Natural killer cell treated with Interleukin-12 subunit alpha and Interleukin-12 subunit beta and Interleukin-15 and Interleukin-18, amount 100 ng/mL, for 72 hours (primary cell): ENCODE data around the gene CFAP97D2. TPM values are rescaled to one million over a fixed set of nuclear protein-coding genes. Genes with fewer than 3 reads are reported as not detected.
"Not testable (repeated sequence)": the region's sequence is repeated elsewhere in the genome, so short reads cannot be mapped to it uniquely, and the experiment has no call there.

Experiments
- ATAC-seq, 2 donors: fragments of 150-1000 bp; cut with Tn5 transposase in 1 of 2; sonication (Bioruptor Pico), chemical (Tn5 transposase) in 1 of 2; 2 replicates each; pipeline ENCODE4 v1.10.0; 2021
- DNase-seq: peaks from one replicate; pipeline ENCODE4 v3.0.0; 2022; ENCODE audit warnings: low spot score
- H3K27ac Mint-ChIP-seq, 2 donors: 1 replicate in 1 of 2; 2 replicates in 1 of 2; pipeline ENCODE4 v1.8.0; 2022; ENCODE audit warnings: mixed read lengths in 2 of 2, mild to moderate bottlenecking in 1 of 2, moderate library complexity in 1 of 2
- H3K27me3 Mint-ChIP-seq, 2 donors: 1 replicate in 1 of 2; 2 replicates in 1 of 2; pipeline ENCODE4 v1.8.0; 2022; ENCODE audit warnings: mixed read lengths in 2 of 2
- H3K36me3 Mint-ChIP-seq: one replicate; pipeline ENCODE4 v1.8.0; 2022; ENCODE audit warnings: mixed read lengths
- H3K4me1 Mint-ChIP-seq, 2 donors: 1 replicate in 1 of 2; 2 replicates in 1 of 2; pipeline ENCODE4 v1.8.0; 2022; ENCODE audit warnings: low read depth in 2 of 2, mixed read lengths in 2 of 2, mild to moderate bottlenecking in 1 of 2
- H3K4me3 Mint-ChIP-seq: one replicate; pipeline ENCODE4 v1.8.0; 2022; ENCODE audit warnings: mixed read lengths
- H3K9me3 Mint-ChIP-seq: 2 replicates; pipeline ENCODE4 v1.8.0; 2022; ENCODE audit warnings: mixed read lengths
- total RNA-seq, 2 donors: library from RNA; stranded (reverse); gene quantifications; one replicate each; pipeline ENCODE4 v1.2.3, GENCODE V29; 2022

The CFAP97D2 gene
- total RNA-seq, 2 donors from 2014 or later = not detected

DNA sequence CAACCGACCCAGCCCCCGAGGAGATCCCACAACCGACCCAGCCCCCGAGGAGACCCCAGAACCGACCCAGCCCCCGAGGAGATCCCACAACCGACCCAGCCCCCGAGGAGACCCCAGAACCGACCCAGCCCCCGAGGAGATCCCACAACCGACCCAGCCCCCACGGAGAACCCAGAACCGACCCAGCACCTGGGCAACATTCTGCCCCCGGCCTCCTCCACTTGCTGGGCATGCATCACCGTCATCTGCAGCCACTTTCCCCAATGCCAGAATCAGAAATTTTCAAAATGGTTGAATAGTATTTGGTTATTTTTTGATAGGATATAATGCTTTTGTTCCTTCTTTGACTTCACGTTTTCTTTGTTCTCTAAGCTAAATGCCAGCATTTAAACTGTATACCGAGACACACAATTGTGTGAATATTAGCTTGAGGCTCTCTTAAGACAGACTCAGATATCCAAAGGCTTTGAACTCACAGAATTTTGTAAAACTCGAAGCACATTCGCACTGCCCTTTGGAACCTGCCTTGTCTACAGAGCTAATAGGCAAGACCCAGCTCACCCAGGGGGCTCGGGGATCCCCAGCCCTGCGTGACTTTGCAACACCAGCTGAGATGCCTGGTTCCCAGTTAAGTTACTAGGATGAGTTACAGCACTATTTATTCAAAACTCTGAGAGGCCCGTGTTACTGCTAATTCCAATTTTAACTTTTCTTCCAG is 31.1 kb upstream of the CFAP97D2 start:
- Mint-ChIP-seq H3K4me1 (peaks cover 66 to 73% of the 10 kb centered on the region in 2 donors), H3K36me3 (no peaks in the 10 kb centered on the region), H3K27ac (peak overlapping the region; percentile 72 to 84), H3K9me3 (no peaks in the 10 kb centered on the region), H3K4me3 (peak overlapping the region; percentile 64), H3K27me3 (no peaks in the 10 kb centered on the region)
- ATAC-seq (peak; percentile 39 to 69), DNase-seq (no peak)

GRCh38 chr13:114148521-114148855 is 30.6 kb upstream of the CFAP97D2 start:
- Mint-ChIP-seq H3K4me3 (peak overlapping the region; percentile 64), H3K27ac (peak overlapping the region; percentile 72 to 84), H3K9me3 (peaks cover 3% of the 10 kb centered on the region), H3K4me1 (peaks cover 71 to 77% of the 10 kb centered on the region in 2 donors), H3K27me3 (no peaks in the 10 kb centered on the region), H3K36me3 (peaks cover under 1% of the 10 kb centered on the region)
- ATAC-seq (peak; percentile 94 to 98), DNase-seq (peak; percentile 84)

GRCh38 chr13:114148886-114149285 is 30.2 kb upstream of the CFAP97D2 start:
- not testable (repeated sequence) for H3K36me3 Mint-ChIP-seq, ATAC-seq, H3K27me3 Mint-ChIP-seq, H3K9me3 Mint-ChIP-seq, DNase-seq
- H3K4me1 Mint-ChIP-seq = peaks cover 73 to 81% of the 10 kb centered on the region in 2 donors
- H3K27ac Mint-ChIP-seq = peak overlapping the region; percentile 72 to 84
- peak overlapping the region; percentile 64 for H3K4me3 Mint-ChIP-seq

GRCh38 chr13:114149774-114150740 is 29.0 kb upstream of the CFAP97D2 start:
- Mint-ChIP-seq H3K27me3 (no peaks in the 10 kb centered on the region), H3K4me3 (peak overlapping the region; percentile 64), H3K4me1 (peaks cover 70 to 82% of the 10 kb centered on the region in 2 donors), H3K36me3 (peaks cover 5% of the 10 kb centered on the region), H3K27ac (peak overlapping the region; percentile 30 to 72), H3K9me3 (peaks cover 6% of the 10 kb centered on the region)
- no peak for ATAC-seq
- no peak for DNase-seq

- Mint-ChIP-seq H3K27me3 (no peaks in the 10 kb centered on the region), H3K36me3 (peaks cover 5% of the 10 kb centered on the region), H3K4me3 (no peak overlapping the region), H3K27ac (peak overlapping the region in 1 of 2 donors; percentile 42), H3K4me1 (peaks cover 62 to 73% of the 10 kb centered on the region in 2 donors), H3K9me3 (peaks cover 6% of the 10 kb centered on the region)
- ATAC-seq (no peak), DNase-seq (no peak)
These were observed 28.0 kb upstream of the CFAP97D2 start for GRCh38 chr13:114151031-114151430.

GRCh38 chr13:114151565-114152284 is 27.3 kb upstream of the CFAP97D2 start:
- Mint-ChIP-seq H3K27ac (peak overlapping the region in 1 of 2 donors; percentile 42), H3K4me3 (no peak overlapping the region), H3K36me3 (peaks cover 5% of the 10 kb centered on the region), H3K4me1 (peaks cover 60 to 71% of the 10 kb centered on the region in 2 donors), H3K9me3 (peaks cover 6% of the 10 kb centered on the region), H3K27me3 (no peaks in the 10 kb centered on the region)
- ATAC-seq = no peak
- DNase-seq = no peak

GRCh38 chr13:114152285-114152645 is 26.8 kb upstream of the CFAP97D2 start:
- ATAC-seq (no peak), DNase-seq (no peak)
- Mint-ChIP-seq H3K27ac (no peak overlapping the region), H3K36me3 (peaks cover 5% of the 10 kb centered on the region), H3K4me1 (peaks cover 60 to 71% of the 10 kb centered on the region in 2 donors), H3K9me3 (peaks cover 6% of the 10 kb centered on the region), H3K27me3 (no peaks in the 10 kb centered on the region), H3K4me3 (no peak overlapping the region)

GRCh38 chr13:114152831-114153371 is 26.2 kb upstream of the CFAP97D2 start:
- H3K36me3 Mint-ChIP-seq = peaks cover 5% of the 10 kb centered on the region
- H3K4me3 Mint-ChIP-seq = peak overlapping the region; percentile 10
- peak overlapping the region; percentile 5 to 6 for H3K27ac Mint-ChIP-seq

GRCh38 chr13:114153485-114154080 is 25.5 kb upstream of the CFAP97D2 start:
- H3K27me3 Mint-ChIP-seq = no peaks in the 10 kb centered on the region
- ATAC-seq (no peak), DNase-seq (no peak)
- H3K27ac Mint-ChIP-seq = peak overlapping the region; percentile 5 to 6
- peaks cover 6% of the 10 kb centered on the region for H3K9me3 Mint-ChIP-seq
- peaks cover 60 to 70% of the 10 kb centered on the region in 2 donors for H3K4me1 Mint-ChIP-seq
- H3K36me3 Mint-ChIP-seq = peaks cover 5% of the 10 kb centered on the region
- peak overlapping the region; percentile 10 for H3K4me3 Mint-ChIP-seq

More at GRCh38 chr13:114152831-114153371, 26.2 kb upstream of the CFAP97D2 start:
- ATAC-seq (no peak), DNase-seq (no peak)
- peaks cover 6% of the 10 kb centered on the region for H3K9me3 Mint-ChIP-seq
- peaks cover 62 to 71% of the 10 kb centered on the region in 2 donors for H3K4me1 Mint-ChIP-seq
- H3K27me3 Mint-ChIP-seq = no peaks in the 10 kb centered on the region

DNA sequence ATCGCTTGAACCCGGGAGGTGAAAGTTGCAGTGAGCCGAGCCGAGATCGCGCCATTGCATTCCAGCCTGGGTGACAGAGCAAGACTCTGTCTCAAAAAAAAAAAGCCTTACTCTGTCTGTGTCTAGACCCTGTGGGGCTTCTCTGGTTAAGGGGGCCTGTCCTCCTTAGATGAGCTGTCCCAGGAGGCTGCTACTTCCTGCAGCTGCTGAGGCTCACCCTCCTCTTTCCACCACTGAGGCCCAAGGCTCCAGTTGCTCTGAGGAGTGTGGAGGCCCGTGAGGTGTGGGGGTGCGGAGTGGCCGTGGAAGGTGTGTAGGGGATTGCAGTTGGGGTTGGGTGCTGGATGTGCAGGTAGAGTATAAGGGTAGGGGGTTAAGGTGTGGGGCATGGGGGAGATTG is 24.6 kb upstream of the CFAP97D2 start:
- DNase-seq (no peak), ATAC-seq (no peak)
- H3K27ac Mint-ChIP-seq = peak overlapping the region in 1 of 2 donors; percentile 5

GRCh38 chr13:114155320-114155719 is 23.7 kb upstream of the CFAP97D2 start:
- peaks cover 6% of the 10 kb centered on the region for H3K9me3 Mint-ChIP-seq
- no peak for ATAC-seq

More for the DNA sequence above, 24.6 kb upstream of the CFAP97D2 start:
- peaks cover 5% of the 10 kb centered on the region for H3K36me3 Mint-ChIP-seq
- no peaks in the 10 kb centered on the region for H3K27me3 Mint-ChIP-seq
- peaks cover 60 to 71% of the 10 kb centered on the region in 2 donors for H3K4me1 Mint-ChIP-seq
- peaks cover 6% of the 10 kb centered on the region for H3K9me3 Mint-ChIP-seq
- H3K4me3 Mint-ChIP-seq = no peak overlapping the region

GRCh38 chr13:114155926-114156883 is 22.9 kb upstream of the CFAP97D2 start:
- H3K4me1 Mint-ChIP-seq = peaks cover 62 to 67% of the 10 kb centered on the region in 2 donors
- H3K27ac Mint-ChIP-seq = peak overlapping the region; percentile 54 to 79
- no peak for DNase-seq
- peaks cover 6% of the 10 kb centered on the region for H3K9me3 Mint-ChIP-seq
- peaks cover 5% of the 10 kb centered on the region for H3K36me3 Mint-ChIP-seq
- no peaks in the 10 kb centered on the region for H3K27me3 Mint-ChIP-seq
- peak overlapping the region; percentile 49 for H3K4me3 Mint-ChIP-seq
- no peak for ATAC-seq

More at GRCh38 chr13:114155320-114155719, 23.7 kb upstream of the CFAP97D2 start:
- DNase-seq = no peak
- Mint-ChIP-seq H3K4me3 (no peak overlapping the region), H3K4me1 (peaks cover 59 to 71% of the 10 kb centered on the region in 2 donors), H3K27me3 (no peaks in the 10 kb centered on the region), H3K27ac (no peak overlapping the region), H3K36me3 (peaks cover 5% of the 10 kb centered on the region)
